ENCODE data around the gene MIER1.
A peak's percentile ranks its signal among the peaks of the same experiment; 100 is the strongest.
"Not testable (repeated sequence)": the region's sequence is repeated elsewhere in the genome, so short reads cannot be mapped to it uniquely, and the experiment has no call there.

Gene MIER1

GRCh38 chr1:66979621-66980020, 54.8 kb downstream of the MIER1 start:
- peaks cover 53% of the 10 kb centered on the region for H3K36me3 ChIP-seq (ENCODE audit: insufficient read depth, low read length)

DNA sequence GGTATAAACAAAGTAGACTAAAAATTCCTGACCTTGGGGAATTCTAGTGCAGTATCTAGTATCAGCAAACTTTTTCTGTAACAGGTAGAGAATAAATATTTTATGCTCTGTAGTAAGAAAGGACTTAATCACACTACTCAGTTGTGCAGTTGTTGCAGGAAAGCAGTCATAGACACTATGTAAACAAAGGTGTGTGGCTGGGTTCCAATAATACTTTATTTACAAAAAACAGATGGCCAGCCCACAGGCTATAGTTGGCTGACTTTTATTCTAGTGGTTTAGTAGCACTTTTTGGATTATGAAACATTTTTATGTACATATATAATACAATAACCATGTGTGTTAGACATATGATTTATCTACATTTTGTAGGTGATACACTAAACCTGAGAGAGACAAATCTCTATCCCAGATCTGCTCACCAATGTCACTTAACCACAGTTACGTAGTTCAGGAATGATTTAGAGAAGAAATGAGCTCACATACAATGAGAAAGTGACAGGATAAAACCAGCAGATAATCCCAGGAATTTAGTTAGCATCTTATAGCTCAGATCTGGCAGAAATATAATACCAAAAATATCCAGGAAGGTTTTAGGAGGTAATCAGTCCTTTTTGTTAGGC, 56.1 kb downstream of the MIER1 start:
- no peaks in the 10 kb centered on the region for H3K9me3 ChIP-seq (replicated peaks; ENCODE audit: low read length)
- peak overlapping the region; percentile 65 for H3K4me2 ChIP-seq (ENCODE audit: low read length)
- H3K9ac ChIP-seq (ENCODE audit: low read depth, low read length): peak overlapping the region; percentile 65
- peaks cover 11% of the 10 kb centered on the region for H3K4me1 ChIP-seq (ENCODE audit: control insufficient read depth, insufficient read depth, low read length)
- no peaks in the 10 kb centered on the region for H3K27me3 ChIP-seq (ENCODE audit: control insufficient read depth, insufficient read depth, low read length)
- no peak overlapping the region for H3K4me3 ChIP-seq (ENCODE audit: low read length)
- peaks cover 52% of the 10 kb centered on the region for H3K36me3 ChIP-seq (ENCODE audit: insufficient read depth, low read length)

More at GRCh38 chr1:66979621-66980020, 54.8 kb downstream of the MIER1 start:
- H3K4me2 ChIP-seq (ENCODE audit: low read length); H3K9me3 ChIP-seq (replicated peaks; ENCODE audit: low read length); H3K9ac ChIP-seq (ENCODE audit: low read depth, low read length); H3K4me3 ChIP-seq (ENCODE audit: low read length); H3K27me3 ChIP-seq (ENCODE audit: control insufficient read depth, insufficient read depth, low read length): not testable (repeated sequence)
- H3K4me1 ChIP-seq (ENCODE audit: control insufficient read depth, insufficient read depth, low read length): peaks cover 11% of the 10 kb centered on the region

DNA sequence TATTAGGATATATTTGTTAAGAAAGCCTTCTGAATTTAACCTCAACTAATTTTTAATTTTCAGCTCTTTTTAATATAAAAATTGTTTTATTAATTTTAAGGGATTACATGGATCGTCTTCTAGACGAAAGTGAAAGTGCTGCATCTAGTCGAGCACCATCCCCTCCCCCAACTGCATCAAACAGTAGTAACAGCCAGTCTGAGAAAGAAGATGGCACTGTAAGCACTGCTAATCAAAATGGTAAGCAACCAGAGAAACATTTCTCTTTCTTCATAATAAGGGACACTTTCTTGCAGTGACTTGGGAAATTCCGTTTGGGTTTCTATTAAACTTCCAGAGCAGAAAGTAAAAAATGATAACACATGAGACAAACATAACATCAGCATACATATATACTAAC, 56.9 kb downstream of the MIER1 start:
- Histone ChIP-seq H3K4me1 (ENCODE audit: control insufficient read depth, insufficient read depth, low read length) (peaks cover 11% of the 10 kb centered on the region), H3K9ac (ENCODE audit: low read depth, low read length) (peak overlapping the region; percentile 65), H3K9me3 (replicated peaks; ENCODE audit: low read length) (no peaks in the 10 kb centered on the region), H3K4me2 (ENCODE audit: low read length) (peak overlapping the region; percentile 65), H3K27me3 (ENCODE audit: control insufficient read depth, insufficient read depth, low read length) (no peaks in the 10 kb centered on the region), H3K4me3 (ENCODE audit: low read length) (peak overlapping the region; percentile 41), H3K36me3 (ENCODE audit: insufficient read depth, low read length) (peaks cover 60% of the 10 kb centered on the region)

- H3K4me3 ChIP-seq (ENCODE audit: low read length): no peak overlapping the region
- peaks cover 11% of the 10 kb centered on the region for H3K4me1 ChIP-seq (ENCODE audit: control insufficient read depth, insufficient read depth, low read length)
- H3K27me3 ChIP-seq (ENCODE audit: control insufficient read depth, insufficient read depth, low read length): no peaks in the 10 kb centered on the region
- no peak overlapping the region for H3K4me2 ChIP-seq (ENCODE audit: low read length)
- no peaks in the 10 kb centered on the region for H3K9me3 ChIP-seq (replicated peaks; ENCODE audit: low read length)
- H3K36me3 ChIP-seq (ENCODE audit: insufficient read depth, low read length): peaks cover 69% of the 10 kb centered on the region
- no peak overlapping the region for H3K9ac ChIP-seq (ENCODE audit: low read depth, low read length)
Observed at GRCh38 chr1:66982561-66983260, 57.9 kb downstream of the MIER1 start.

DNA sequence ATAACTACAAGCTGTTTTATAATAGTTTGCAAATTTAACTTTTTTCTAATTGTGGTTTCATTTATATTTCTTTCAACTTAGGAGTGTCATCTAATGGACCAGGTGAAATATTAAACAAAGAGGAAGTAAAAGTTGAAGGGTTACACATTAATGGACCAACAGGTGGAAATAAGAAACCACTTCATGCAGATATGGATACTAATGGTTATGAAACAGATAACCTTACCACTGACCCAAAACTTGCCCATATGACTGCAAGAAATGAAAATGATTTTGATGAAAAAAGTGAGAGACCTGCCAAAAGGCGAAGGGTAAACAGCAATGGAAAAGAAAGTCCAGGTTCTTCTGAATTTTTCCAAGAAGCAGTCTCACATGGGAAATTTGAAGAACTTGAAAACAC, 59.7 kb downstream of the MIER1 start:
- Histone ChIP-seq H3K36me3 (ENCODE audit: insufficient read depth, low read length) (peaks cover 70% of the 10 kb centered on the region), H3K4me2 (ENCODE audit: low read length) (no peak overlapping the region), H3K4me1 (ENCODE audit: control insufficient read depth, insufficient read depth, low read length) (peaks cover 11% of the 10 kb centered on the region), H3K9me3 (replicated peaks; ENCODE audit: low read length) (no peaks in the 10 kb centered on the region), H3K27me3 (ENCODE audit: control insufficient read depth, insufficient read depth, low read length) (no peaks in the 10 kb centered on the region), H3K4me3 (ENCODE audit: low read length) (no peak overlapping the region), H3K9ac (ENCODE audit: low read depth, low read length) (no peak overlapping the region)

DNA sequence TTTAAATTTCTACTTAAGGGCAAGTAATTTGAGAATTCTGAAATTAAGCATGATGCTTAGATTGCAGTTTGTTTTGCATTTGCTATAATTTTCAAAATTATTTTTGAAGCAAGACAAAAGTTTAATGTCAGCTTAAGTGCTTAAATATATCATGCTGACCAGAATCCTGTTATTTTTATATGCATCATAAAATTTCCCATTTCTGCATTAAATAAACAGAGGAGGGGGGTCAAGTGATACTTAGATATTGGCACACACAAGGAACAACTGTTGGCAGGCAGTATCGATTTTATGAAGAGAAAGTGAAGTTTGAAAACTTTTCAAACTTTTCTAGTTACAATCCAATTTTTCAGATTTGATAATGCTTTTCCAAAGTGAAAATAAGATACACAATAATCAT, 61.0 kb downstream of the MIER1 start:
- Histone ChIP-seq H3K4me1 (ENCODE audit: control insufficient read depth, insufficient read depth, low read length) (peaks cover 6% of the 10 kb centered on the region), H3K36me3 (ENCODE audit: insufficient read depth, low read length) (peaks cover 75% of the 10 kb centered on the region), H3K4me3 (ENCODE audit: low read length) (no peak overlapping the region), H3K27me3 (ENCODE audit: control insufficient read depth, insufficient read depth, low read length) (no peaks in the 10 kb centered on the region), H3K9me3 (replicated peaks; ENCODE audit: low read length) (no peaks in the 10 kb centered on the region), H3K4me2 (ENCODE audit: low read length) (no peak overlapping the region), H3K9ac (ENCODE audit: low read depth, low read length) (no peak overlapping the region)

GRCh38 chr1:66993076-66993475, 68.3 kb downstream of the MIER1 start:
- Histone ChIP-seq H3K36me3 (ENCODE audit: insufficient read depth, low read length) (peaks cover 34% of the 10 kb centered on the region), H3K27me3 (ENCODE audit: control insufficient read depth, insufficient read depth, low read length) (no peaks in the 10 kb centered on the region), H3K4me2 (ENCODE audit: low read length) (no peak overlapping the region), H3K4me3 (ENCODE audit: low read length) (no peak overlapping the region), H3K9me3 (replicated peaks; ENCODE audit: low read length) (no peaks in the 10 kb centered on the region), H3K9ac (ENCODE audit: low read depth, low read length) (no peak overlapping the region), H3K4me1 (ENCODE audit: control insufficient read depth, insufficient read depth, low read length) (no peaks in the 10 kb centered on the region)

- Histone ChIP-seq H3K4me2 (ENCODE audit: low read length) (no peak overlapping the region), H3K9me3 (replicated peaks; ENCODE audit: low read length) (no peaks in the 10 kb centered on the region), H3K27me3 (ENCODE audit: control insufficient read depth, insufficient read depth, low read length) (no peaks in the 10 kb centered on the region), H3K36me3 (ENCODE audit: insufficient read depth, low read length) (peaks cover 8% of the 10 kb centered on the region), H3K4me1 (ENCODE audit: control insufficient read depth, insufficient read depth, low read length) (no peaks in the 10 kb centered on the region), H3K9ac (ENCODE audit: low read depth, low read length) (no peak overlapping the region), H3K4me3 (ENCODE audit: low read length) (no peak overlapping the region)
Observed at GRCh38 chr1:66996018-66996682, 71.4 kb downstream of the MIER1 start.

GRCh38 chr1:66998972-66999371, 74.2 kb downstream of the MIER1 start:
- H3K4me2 ChIP-seq (ENCODE audit: low read length): no peak overlapping the region
- H3K9ac ChIP-seq (ENCODE audit: low read depth, low read length): no peak overlapping the region
- peaks cover 16% of the 10 kb centered on the region for H3K36me3 ChIP-seq (ENCODE audit: insufficient read depth, low read length)
- no peaks in the 10 kb centered on the region for H3K4me1 ChIP-seq (ENCODE audit: control insufficient read depth, insufficient read depth, low read length)
- H3K27me3 ChIP-seq (ENCODE audit: control insufficient read depth, insufficient read depth, low read length): no peaks in the 10 kb centered on the region
- no peak overlapping the region for H3K4me3 ChIP-seq (ENCODE audit: low read length)
- no peaks in the 10 kb centered on the region for H3K9me3 ChIP-seq (replicated peaks; ENCODE audit: low read length)

GRCh38 chr1:66999640-67000400, 75.0 kb downstream of the MIER1 start:
- Histone ChIP-seq H3K4me2 (ENCODE audit: low read length) (no peak overlapping the region), H3K9ac (ENCODE audit: low read depth, low read length) (no peak overlapping the region), H3K27me3 (ENCODE audit: control insufficient read depth, insufficient read depth, low read length) (no peaks in the 10 kb centered on the region), H3K36me3 (ENCODE audit: insufficient read depth, low read length) (peaks cover 16% of the 10 kb centered on the region), H3K4me1 (ENCODE audit: control insufficient read depth, insufficient read depth, low read length) (no peaks in the 10 kb centered on the region), H3K4me3 (ENCODE audit: low read length) (no peak overlapping the region), H3K9me3 (replicated peaks; ENCODE audit: low read length) (no peaks in the 10 kb centered on the region)

DNA sequence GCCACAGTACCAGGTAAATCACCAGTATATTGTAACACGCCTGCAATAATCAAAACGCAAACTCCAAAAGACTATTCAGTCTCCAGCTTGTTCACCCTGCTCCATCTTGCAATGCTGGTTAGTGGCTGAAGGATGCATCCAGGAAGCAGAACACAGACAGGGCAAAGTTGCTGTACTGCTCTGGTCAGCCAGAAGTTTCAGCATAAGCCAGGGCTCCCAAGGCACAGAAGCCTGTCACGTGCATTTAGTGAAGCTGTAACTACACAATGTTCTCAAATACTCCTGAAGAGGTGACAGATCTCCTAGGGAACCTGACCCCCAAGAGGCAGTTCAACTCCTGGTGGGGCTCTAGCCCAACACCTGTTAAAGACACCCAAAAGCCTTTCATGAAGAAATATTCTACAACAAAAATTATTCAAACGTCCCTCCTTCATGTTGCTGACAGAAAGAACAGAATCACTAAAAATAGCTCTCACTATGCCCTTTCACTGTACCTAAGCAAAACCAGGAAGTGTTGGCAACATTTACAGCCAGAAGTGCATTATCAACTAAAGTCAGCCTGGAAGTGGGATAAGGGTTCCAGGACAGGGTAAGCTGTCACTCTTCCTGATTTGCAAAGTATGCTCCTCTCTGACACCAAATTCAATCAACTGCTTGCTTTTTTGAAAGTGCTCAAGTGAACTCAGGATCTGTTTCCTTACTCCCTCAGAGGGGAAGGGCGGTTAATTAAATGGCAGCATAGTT, 77.1 kb downstream of the MIER1 start:
- H3K9me3 ChIP-seq (replicated peaks; ENCODE audit: low read length): no peaks in the 10 kb centered on the region
- no peaks in the 10 kb centered on the region for H3K27me3 ChIP-seq (ENCODE audit: control insufficient read depth, insufficient read depth, low read length)
- no peak overlapping the region for H3K4me3 ChIP-seq (ENCODE audit: low read length)
- peaks cover 16% of the 10 kb centered on the region for H3K36me3 ChIP-seq (ENCODE audit: insufficient read depth, low read length)
- H3K9ac ChIP-seq (ENCODE audit: low read depth, low read length): no peak overlapping the region
- H3K4me2 ChIP-seq (ENCODE audit: low read length): no peak overlapping the region
- no peaks in the 10 kb centered on the region for H3K4me1 ChIP-seq (ENCODE audit: control insufficient read depth, insufficient read depth, low read length)
